ENCODE results near the gene OPCML. TPM values are rescaled to one million over a fixed set of nuclear protein-coding genes. Genes with fewer than 3 reads are reported as not detected.

Gene OPCML
- total RNA-seq, 2 donors from 2014 or later: 0.04 TPM; not detected in 1

DNA sequence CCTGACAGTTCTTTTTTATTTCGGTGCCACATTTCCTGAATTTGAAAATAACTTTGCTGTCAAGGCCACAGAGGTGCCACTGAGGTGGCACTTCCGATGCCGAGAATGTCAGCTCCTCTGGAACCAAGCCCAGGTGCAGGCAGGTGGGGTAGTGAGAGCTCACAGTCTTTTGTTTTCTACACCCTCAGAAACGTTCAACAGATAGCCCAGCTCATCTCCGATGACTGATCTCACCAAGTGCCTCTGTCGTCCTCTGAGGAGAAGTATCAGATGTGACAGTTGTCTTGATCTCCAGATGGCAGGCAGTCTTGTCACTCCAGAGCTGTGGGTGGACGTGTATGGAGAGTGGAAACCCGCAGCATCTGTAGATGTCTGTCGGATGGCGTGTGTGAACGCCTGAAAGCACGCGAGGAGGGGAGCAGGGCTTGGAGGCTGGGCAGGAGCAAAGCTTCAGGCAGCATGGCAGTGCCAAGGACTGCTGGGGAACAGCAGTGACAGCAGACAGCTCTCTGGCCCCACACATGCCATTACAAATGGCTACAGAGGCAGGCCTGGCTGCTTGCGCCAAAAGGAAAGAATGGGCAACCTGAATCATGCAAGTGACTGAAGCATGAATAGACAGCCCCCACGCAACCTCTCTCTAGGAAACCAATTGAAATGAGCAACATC is 877.0 kb downstream of the OPCML start:
- H3K4me3 ChIP-seq: no peak overlapping the region
- no peaks in the 10 kb centered on the region for H3K27me3 ChIP-seq
- TF ChIP-seq, protein P1, sequence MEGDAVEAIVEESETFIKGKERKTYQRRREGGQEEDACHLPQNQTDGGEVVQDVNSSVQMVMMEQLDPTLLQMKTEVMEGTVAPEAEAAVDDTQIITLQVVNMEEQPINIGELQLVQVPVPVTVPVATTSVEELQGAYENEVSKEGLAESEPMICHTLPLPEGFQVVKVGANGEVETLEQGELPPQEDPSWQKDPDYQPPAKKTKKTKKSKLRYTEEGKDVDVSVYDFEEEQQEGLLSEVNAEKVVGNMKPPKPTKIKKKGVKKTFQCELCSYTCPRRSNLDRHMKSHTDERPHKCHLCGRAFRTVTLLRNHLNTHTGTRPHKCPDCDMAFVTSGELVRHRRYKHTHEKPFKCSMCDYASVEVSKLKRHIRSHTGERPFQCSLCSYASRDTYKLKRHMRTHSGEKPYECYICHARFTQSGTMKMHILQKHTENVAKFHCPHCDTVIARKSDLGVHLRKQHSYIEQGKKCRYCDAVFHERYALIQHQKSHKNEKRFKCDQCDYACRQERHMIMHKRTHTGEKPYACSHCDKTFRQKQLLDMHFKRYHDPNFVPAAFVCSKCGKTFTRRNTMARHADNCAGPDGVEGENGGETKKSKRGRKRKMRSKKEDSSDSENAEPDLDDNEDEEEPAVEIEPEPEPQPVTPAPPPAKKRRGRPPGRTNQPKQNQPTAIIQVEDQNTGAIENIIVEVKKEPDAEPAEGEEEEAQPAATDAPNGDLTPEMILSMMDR (IDR thresholded peaks at IDR 0.05): no peak
- H3K27ac ChIP-seq: no peak overlapping the region
- H3K9me3 ChIP-seq: no peaks in the 10 kb centered on the region
- H3K4me1 ChIP-seq: no peaks in the 10 kb centered on the region
- no peak for DNase-seq (ENCODE audit: low spot score)
- no peaks in the 10 kb centered on the region for H3K36me3 ChIP-seq

DNA sequence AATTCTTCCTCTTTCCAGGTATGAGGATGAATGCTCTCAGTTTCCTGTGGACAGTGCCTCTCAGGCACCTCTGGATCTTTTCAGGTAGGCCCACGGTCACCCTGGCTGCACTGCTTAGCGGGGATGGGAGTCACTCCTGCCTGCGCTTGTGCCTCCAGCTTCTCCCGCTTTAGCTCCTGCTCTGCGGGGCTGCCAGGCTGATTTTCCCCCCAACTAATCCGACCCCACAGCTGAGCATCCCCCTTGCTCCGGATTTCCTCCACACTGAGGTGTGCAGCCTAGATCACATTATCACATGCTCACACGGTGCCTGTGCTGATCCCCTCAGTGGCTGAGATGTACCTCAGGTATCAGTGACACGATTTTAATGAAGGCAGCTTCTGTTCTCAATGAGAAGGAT is 879.1 kb downstream of the OPCML start:
- H3K27ac ChIP-seq: no peak overlapping the region

DNA sequence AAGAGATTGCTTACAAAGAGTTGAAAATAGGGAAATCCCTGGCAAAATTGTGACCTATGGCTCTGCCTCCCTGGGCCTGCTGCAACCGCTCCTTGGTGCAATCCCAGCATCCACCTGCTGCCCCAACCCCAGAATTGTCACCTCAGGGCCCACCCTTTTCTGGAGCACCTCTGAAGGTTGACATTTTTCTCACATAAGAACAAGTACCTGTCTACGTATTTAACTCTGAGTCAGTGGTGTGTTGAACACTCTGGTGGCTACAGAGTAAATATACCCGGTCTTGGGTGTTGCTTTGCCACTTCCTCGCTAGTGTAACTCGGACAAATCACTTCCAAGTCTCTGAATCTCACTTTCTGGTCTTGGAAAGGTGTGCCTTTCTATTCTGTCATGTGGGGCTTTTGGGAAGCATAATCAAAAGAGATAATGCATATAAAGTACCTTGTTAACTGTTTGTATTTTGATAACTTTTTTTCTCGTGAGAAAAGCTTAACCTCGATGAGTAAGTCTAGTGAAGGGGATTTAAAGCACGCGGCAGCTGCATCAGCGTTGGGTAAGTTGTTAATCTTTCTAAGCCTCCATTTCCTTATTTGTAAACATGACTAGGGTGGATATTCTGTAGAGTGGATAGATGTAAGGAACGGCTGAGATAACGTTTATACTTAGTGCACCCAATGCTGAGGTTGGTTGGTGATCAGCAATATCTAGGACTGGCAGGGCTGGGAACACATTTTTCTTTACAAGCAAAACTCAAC is 881.2 kb downstream of the OPCML start:
- no peak for DNase-seq (ENCODE audit: low spot score)
- Histone ChIP-seq H3K27ac (no peak overlapping the region), H3K4me3 (no peak overlapping the region), H3K36me3 (no peaks in the 10 kb centered on the region), H3K9me3 (no peaks in the 10 kb centered on the region), H3K27me3 (no peaks in the 10 kb centered on the region), H3K4me1 (no peaks in the 10 kb centered on the region)
- TF ChIP-seq, protein P1 (IDR thresholded peaks at IDR 0.05): no peak

More for the DNA sequence above, 879.1 kb downstream of the OPCML start:
- Histone ChIP-seq H3K36me3 (no peaks in the 10 kb centered on the region), H3K9me3 (no peaks in the 10 kb centered on the region), H3K4me1 (no peaks in the 10 kb centered on the region), H3K27me3 (no peaks in the 10 kb centered on the region), H3K4me3 (no peak overlapping the region)
- DNase-seq (ENCODE audit: low spot score): no peak
- TF ChIP-seq, protein P1 (IDR thresholded peaks at IDR 0.05): no peak

DNA sequence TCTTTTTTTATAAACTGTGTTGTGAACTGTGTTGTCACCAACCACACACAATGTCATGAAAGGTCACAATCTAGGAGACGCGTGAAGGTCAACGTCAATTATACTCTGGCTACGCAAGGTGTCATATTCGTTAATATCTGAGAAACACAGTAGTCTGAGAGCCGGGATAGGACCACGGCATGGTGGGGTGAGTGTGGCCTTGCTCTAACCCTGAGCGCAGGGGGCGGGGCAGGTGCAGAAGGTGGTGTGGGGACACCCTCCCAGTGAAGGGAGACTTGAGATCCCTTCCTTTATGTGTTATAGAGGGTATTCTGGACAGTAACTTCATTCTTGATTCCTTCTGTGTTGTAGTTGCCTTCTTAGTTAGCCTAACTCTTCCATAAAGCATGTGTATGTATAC is 883.0 kb downstream of the OPCML start:
- Histone ChIP-seq H3K9me3 (no peaks in the 10 kb centered on the region), H3K36me3 (no peaks in the 10 kb centered on the region), H3K4me3 (no peak overlapping the region), H3K27me3 (no peaks in the 10 kb centered on the region), H3K4me1 (no peaks in the 10 kb centered on the region), H3K27ac (no peak overlapping the region)
- TF ChIP-seq, protein P1 (IDR thresholded peaks at IDR 0.05): no peak
- no peak for DNase-seq (ENCODE audit: low spot score)

DNA sequence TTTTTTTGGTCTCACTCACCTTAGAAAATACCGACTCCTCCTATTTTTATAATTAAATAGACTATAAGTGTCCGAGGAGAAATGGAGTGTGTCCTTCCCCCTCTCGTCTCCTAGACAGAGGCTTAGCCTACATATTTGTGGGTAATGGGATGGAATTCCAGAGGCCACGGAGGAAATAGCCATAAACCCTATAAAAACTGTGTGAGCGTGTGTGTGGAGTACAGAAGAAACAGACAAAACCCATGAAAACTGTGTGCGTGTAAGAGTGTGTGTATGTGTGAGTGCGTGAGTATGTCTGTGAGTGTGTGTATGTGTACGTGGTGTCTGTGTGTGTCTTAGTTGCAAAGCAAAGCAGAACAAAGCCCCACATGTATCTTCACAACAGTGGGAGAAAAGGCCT is 883.5 kb downstream of the OPCML start:
- no peaks in the 10 kb centered on the region for H3K27me3 ChIP-seq
- no peak overlapping the region for H3K4me3 ChIP-seq
- TF ChIP-seq, protein P1 (IDR thresholded peaks at IDR 0.05): no peak
- no peaks in the 10 kb centered on the region for H3K36me3 ChIP-seq
- H3K27ac ChIP-seq: no peak overlapping the region
- DNase-seq (ENCODE audit: low spot score): no peak
- H3K4me1 ChIP-seq: no peaks in the 10 kb centered on the region
- H3K9me3 ChIP-seq: no peaks in the 10 kb centered on the region
